CD4-positive, alpha-beta T cell treated with Interleukin-1 beta for 1 hour (primary cell): ENCODE data around the gene ZBED2.

ENCODE experiments used
- DNase-seq, 2 donors: peaks; one replicate each; pipeline ENCODE4 v3.0.0-alpha.2; 2020 to 2022

ZBED2 gene

GRCh38 chr3:111603679-111604078 is 8.5 kb upstream of the ZBED2 start:
- DNase-seq: no peak

- no peak for DNase-seq
Observed at GRCh38 chr3:111601810-111602209, 6.7 kb upstream of the ZBED2 start.

GRCh38 chr3:111598552-111598951 is 3.4 kb upstream of the ZBED2 start:
- no peak for DNase-seq

- no peak for DNase-seq
Observed at GRCh38 chr3:111598139-111598538, 3.0 kb upstream of the ZBED2 start.

- no peak for DNase-seq
Observed at GRCh38 chr3:111596328-111596727, 1.2 kb upstream of the ZBED2 start.

GRCh38 chr3:111594781-111595180 is 365 bp downstream of the ZBED2 start:
- no peak for DNase-seq

- no peak for DNase-seq
Observed at GRCh38 chr3:111594205-111594604, 941 bp downstream of the ZBED2 start.

GRCh38 chr3:111593666-111594065 is 1.5 kb downstream of the ZBED2 start:
- DNase-seq: no peak

GRCh38 chr3:111592936-111593335 is 2.2 kb downstream of the ZBED2 start:
- no peak for DNase-seq

- DNase-seq: no peak
Observed at GRCh38 chr3:111592143-111592542, 3.0 kb downstream of the ZBED2 start.

- DNase-seq: no peak
Observed at GRCh38 chr3:111591555-111591954, 3.6 kb downstream of the ZBED2 start.

GRCh38 chr3:111590143-111590491 is 5.0 kb downstream of the ZBED2 start:
- no peak for DNase-seq

- no peak for DNase-seq
Observed at GRCh38 chr3:111589303-111590142, 5.6 kb downstream of the ZBED2 start.

GRCh38 chr3:111588527-111588926 is 6.6 kb downstream of the ZBED2 start:
- DNase-seq: no peak

- no peak for DNase-seq
Observed at GRCh38 chr3:111585217-111585616, 9.9 kb downstream of the ZBED2 start.

GRCh38 chr3:111584744-111585143 is 10.4 kb downstream of the ZBED2 start:
- no peak for DNase-seq

GRCh38 chr3:111582120-111582474 is 13.0 kb downstream of the ZBED2 start:
- DNase-seq: no peak

- DNase-seq: no peak
Observed at GRCh38 chr3:111581403-111582119, 13.6 kb downstream of the ZBED2 start.

GRCh38 chr3:111579495-111579894 is 15.7 kb downstream of the ZBED2 start:
- no peak for DNase-seq

- no peak for DNase-seq
Observed at GRCh38 chr3:111578867-111579266, 16.3 kb downstream of the ZBED2 start.

- DNase-seq: peak in 1 of 2 donors; percentile 42
Observed at GRCh38 chr3:111577798-111578685, 17.1 kb downstream of the ZBED2 start.

- DNase-seq: no peak
Observed at GRCh38 chr3:111577113-111577512, 18.0 kb downstream of the ZBED2 start.

GRCh38 chr3:111571907-111572460 is 23.2 kb downstream of the ZBED2 start:
- peak in 1 of 2 donors; percentile 27 for DNase-seq
